H1 (cell line): ENCODE measurements around the gene TPST2. TPM values are rescaled to one million over a fixed set of nuclear protein-coding genes. Genes with fewer than 3 reads are reported as not detected.
A peak's percentile ranks its signal among the peaks of the same experiment; 100 is the strongest.

Experiments used
- CTCF ChIA-PET: fragments of 300-600 bp; sonication (Branson Sonifier 250); formaldehyde crosslinking; loops from one replicate; lab custom pipeline; 2021; ENCODE audit not compliant: partially characterized antibody; lab: Charles Lee
- POLR2A ChIA-PET: fragments of 300-600 bp; sonication (Branson Sonifier 250); formaldehyde crosslinking; loops from one replicate; lab custom pipeline; 2021; ENCODE audit warnings: inconsistent platforms; ENCODE audit not compliant: partially characterized antibody; lab: Charles Lee
- DNase-seq, 2 experiments: peaks; one replicate each; pipeline versions ENCODE4 v3.0.0 to v3.0.0-alpha.2; 2010 to 2022; ENCODE audit warnings: low spot score in 2 of 2, low read depth in 1 of 2, mixed read lengths in 1 of 2
- FAIRE-seq: peaks from 2 replicates; lab custom pipeline; 2011; peaks lifted over from hg19 to GRCh38; lab: Jason Lieb, UNC
- H2AFZ ChIP-seq: 2 replicates; pipeline ENCODE4 v1.8.1; 2012; ENCODE audit warnings: low read length, inconsistent platforms
- H2AK5ac ChIP-seq: 2 replicates; pipeline ENCODE4 v1.6.1; 2013; ENCODE audit warnings: low read depth, low read length
- H2BK120ac ChIP-seq: replicated peaks from 2 replicates; pipeline ENCODE3; 2013; ENCODE audit warnings: low read depth, low read length, inconsistent platforms
- H2BK12ac ChIP-seq: 2 replicates; pipeline ENCODE4 v1.6.1; 2013; ENCODE audit warnings: low read depth, low read length
- H2BK15ac ChIP-seq: 2 replicates; pipeline ENCODE4 v1.6.1; 2013; ENCODE audit warnings: low read length
- H2BK20ac ChIP-seq: 2 replicates; pipeline ENCODE4 v1.6.1; 2013; ENCODE audit warnings: low read length
- H2BK5ac ChIP-seq: 2 replicates; pipeline ENCODE4 v1.6.1; 2013; ENCODE audit warnings: low read depth, low read length
- H3K14ac ChIP-seq: 2 replicates; pipeline ENCODE4 v1.6.1; 2013; ENCODE audit warnings: inconsistent platforms; ENCODE audit not compliant: insufficient read length
- H3K18ac ChIP-seq: 2 replicates; pipeline ENCODE4 v1.6.1; 2013; ENCODE audit warnings: low read length; ENCODE audit errors: extremely low read depth
- H3K23ac ChIP-seq: 2 replicates; pipeline ENCODE4 v1.6.1; 2013; ENCODE audit warnings: inconsistent platforms; ENCODE audit not compliant: insufficient read length
- H3K23me2 ChIP-seq: 2 replicates; pipeline ENCODE4 v1.6.1; 2013; ENCODE audit warnings: low read depth, low read length
- H3K27ac ChIP-seq: 2 replicates; pipeline ENCODE4 v1.6.1; 2011; ENCODE audit warnings: low read depth, low read length, inconsistent platforms
- H3K27me3 ChIP-seq, 4 experiments: replicated peaks in 1 of 4; 1 replicate in 1 of 4; 2 replicates in 3 of 4; pipeline versions ENCODE4 v1.6.1 to v1.8.1; 2011 to 2013; ENCODE audit warnings: low read length in 3 of 4, mild to moderate bottlenecking in 3 of 4, inconsistent platforms in 2 of 4, mixed read lengths in 2 of 4, moderate library complexity in 1 of 4; ENCODE audit not compliant: control insufficient read depth in 3 of 4, insufficient read depth in 3 of 4; ENCODE audit errors: extremely low read depth in 1 of 4
- H3K36me3 ChIP-seq, 4 experiments: 2 replicates each; pipeline versions ENCODE4 v1.6.1 to v1.8.1; 2011 to 2013; ENCODE audit warnings: mild to moderate bottlenecking in 4 of 4, low read length in 3 of 4, moderate library complexity in 2 of 4, control low read depth in 1 of 4, inconsistent platforms in 1 of 4; ENCODE audit not compliant: insufficient read depth in 4 of 4, control insufficient read depth in 2 of 4
- H3K4ac ChIP-seq: replicated peaks from 2 replicates; pipeline ENCODE3; 2013; ENCODE audit warnings: low read length, low read depth, mixed read lengths, inconsistent platforms; ENCODE audit not compliant: insufficient read length
- H3K4me1 ChIP-seq, 4 experiments: replicated peaks in 1 of 4; 1 replicate in 1 of 4; 2 replicates in 3 of 4; pipeline versions ENCODE4 v1.6.1 to v1.8.1; 2011 to 2013; ENCODE audit warnings: low read length in 3 of 4, inconsistent platforms in 2 of 4, mixed read lengths in 1 of 4; ENCODE audit not compliant: insufficient read depth in 4 of 4, control insufficient read depth in 3 of 4
- H3K4me2 ChIP-seq, 2 experiments: 2 replicates each; pipeline versions ENCODE4 v1.6.1 to v1.8.1; 2011 to 2013; ENCODE audit warnings: low read depth in 2 of 2, low read length in 2 of 2, control low read depth in 1 of 2, inconsistent platforms in 1 of 2, mild to moderate bottlenecking in 1 of 2; ENCODE audit not compliant: insufficient read depth in 1 of 2
- H3K4me3 ChIP-seq, 4 experiments: fragments of 200-600, 300-600 bp in 1 of 4; sonication (generic), shearing (Covaris generic), sonication (Bioruptor Twin) in 1 of 4; 2 replicates each; pipeline versions ENCODE4 v1.5.1 to v1.8.1; 2011 to 2016; ENCODE audit warnings: low read length in 4 of 4, low read depth in 3 of 4, control low read depth in 2 of 4, inconsistent platforms in 2 of 4, mild to moderate bottlenecking in 2 of 4, mixed read lengths in 1 of 4, moderate library complexity in 1 of 4; ENCODE audit not compliant: insufficient read depth in 2 of 4; ENCODE audit errors: extremely low read depth in 1 of 4
- H3K56ac ChIP-seq: replicated peaks from 2 replicates; pipeline ENCODE3; 2013; ENCODE audit warnings: low read depth, mild to moderate bottlenecking, mixed read lengths, low read length, inconsistent platforms; ENCODE audit not compliant: insufficient read length
- H3K79me1 ChIP-seq: 2 replicates; pipeline ENCODE4 v1.6.1; 2013; ENCODE audit warnings: low read depth, low read length, control low read depth
- H3K79me2 ChIP-seq, 2 experiments: 2 replicates each; pipeline versions ENCODE4 v1.6.1 to v1.8.1; 2012 to 2013; ENCODE audit warnings: low read length in 2 of 2, mild to moderate bottlenecking in 2 of 2, inconsistent platforms in 1 of 2; ENCODE audit not compliant: insufficient read depth in 2 of 2, control insufficient read depth in 1 of 2
- H3K9ac ChIP-seq, 4 experiments: replicated peaks in 1 of 4; 1 replicate in 1 of 4; 2 replicates in 3 of 4; pipeline versions ENCODE4 v1.6.1 to v1.8.1; 2011 to 2013; ENCODE audit warnings: low read depth in 3 of 4, low read length in 3 of 4, control low read depth in 2 of 4, mild to moderate bottlenecking in 2 of 4, moderate library complexity in 2 of 4, inconsistent platforms in 1 of 4; ENCODE audit errors: extremely low read depth in 1 of 4
- H3K9me3 ChIP-seq, 2 experiments: 2 replicates each; pipeline versions ENCODE4 v1.6.1 to v1.8.1; 2012 to 2013; ENCODE audit warnings: mild to moderate bottlenecking in 2 of 2, moderate library complexity in 2 of 2, control low read depth in 1 of 2, inconsistent platforms in 1 of 2, low read depth in 1 of 2, low read length in 1 of 2, mixed read lengths in 1 of 2; ENCODE audit not compliant: insufficient read depth in 2 of 2
- H4K20me1 ChIP-seq, 2 experiments: replicated peaks in 1 of 2; 2 replicates each; pipeline versions ENCODE3 to v1.8.1; 2011 to 2013; ENCODE audit warnings: inconsistent platforms in 2 of 2, low read length in 2 of 2, mild to moderate bottlenecking in 1 of 2; ENCODE audit not compliant: insufficient read depth in 2 of 2, control insufficient read depth in 1 of 2
- H4K5ac ChIP-seq: 2 replicates; pipeline ENCODE4 v1.6.1; 2013; ENCODE audit warnings: low read length, low read depth, mixed read lengths, inconsistent platforms; ENCODE audit not compliant: insufficient read length
- H4K8ac ChIP-seq: 2 replicates; pipeline ENCODE4 v1.8.0; 2013; ENCODE audit warnings: mild to moderate bottlenecking, moderate library complexity, low read length, inconsistent platforms; ENCODE audit not compliant: insufficient read depth; ENCODE audit errors: extremely low read depth
- H4K91ac ChIP-seq: replicated peaks from 2 replicates; pipeline ENCODE3; 2013; ENCODE audit warnings: low read length, mixed read lengths, inconsistent platforms; ENCODE audit not compliant: insufficient read length
- RAD21 ChIP-seq, 2 experiments: IDR thresholded peaks in 1 of 2; conservative IDR thresholded peaks in 1 of 2; 2 replicates each; pipeline ENCODE4 v1.6.1; 2011; ENCODE audit warnings: low read depth in 2 of 2, low read length in 2 of 2, improper control_type of control experiment in 1 of 2, inconsistent platforms in 1 of 2, mild to moderate bottlenecking in 1 of 2, moderate library complexity in 1 of 2
- RNF2 ChIP-seq: fragments of 200-900, 300-1000 bp; sonication (generic); IDR thresholded peaks from 2 replicates; pipeline ENCODE4 v1.7.1; 2016; ENCODE audit warnings: borderline replicate concordance, low read depth, mild to moderate bottlenecking, antibody characterized with exemption, low read length; ENCODE audit not compliant: poor library complexity, severe bottlenecking; ENCODE audit errors: missing control alignments
- WGBS, 2 experiments: shearing (Covaris generic) in 1 of 2; methylation state at CpG; one replicate each; pipeline versions ENCODE4 v1.1.6 to v1.1.7; 2013 to 2015; ENCODE audit warnings: low lambda C conversion rate in 2 of 2, mixed read lengths in 2 of 2, inconsistent platforms in 1 of 2, low coverage in 1 of 2, missing lambda C conversion rate in 1 of 2; ENCODE audit not compliant: insufficient replicate concordance in 2 of 2, insufficient coverage in 1 of 2, insufficient read length in 1 of 2; ENCODE audit errors: extremely low coverage in 1 of 2, missing lambda C conversion rate in 1 of 2; 5-methylcytosine and 5-hydroxymethylcytosine counted together
- long read RNA-seq, 2 experiments: library from RNA in 1 of 2; library from capped mRNA in 1 of 2; stranded (forward); transcript quantifications; one replicate each; pipeline ENCODE4 v2.0.0, GENCODE V29; 2021; ENCODE audit warnings: inconsistent platforms in 1 of 2
- polyA minus RNA-seq, 3 experiments: library from RNA; depleted of rRNA, polyadenylated mRNA; stranded (reverse); fragments of >200 nt; gene quantifications; 1 replicate in 2 of 3; 2 replicates in 1 of 3; pipeline ENCODE4 v1.2.3, GENCODE V29; 2011
- polyA plus RNA-seq, 7 experiments: library from polyadenylated mRNA; depleted of rRNA in 3 of 7; stranded (reverse) in 5 of 7; unstranded in 2 of 7; fragments of >200 nt in 5 of 7; fragments of 200-250 nt in 2 of 7; gene quantifications; 1 replicate in 5 of 7; 2 replicates in 1 of 7; 4 replicates in 1 of 7; pipeline versions ENCODE4 v1.2.1 to v1.2.3, GENCODE V29; 2011 to 2013; ENCODE audit warnings: missing spikeins in 2 of 7, mixed read lengths in 2 of 7
- total RNA-seq: library from RNA; stranded (reverse); fragmentation: NEBNext Ultra II Directional; extraction: Animal tissue kit (Norgen Biotek cat#: 25700); gene quantifications from 2 replicates; pipeline ENCODE4 v1.2.1, GENCODE V29; 2021

Gene TPST2
- total RNA-seq (58.8 and 62.1 TPM in 2 replicates), polyA plus RNA-seq (2011; rRNA removed) (143 and 162 TPM in 2 replicates), polyA minus RNA-seq (2011; rRNA and poly(A)+ RNA removed) (80.0 and 85.9 TPM in 2 replicates)
- 134 TPM for polyA plus RNA-seq (2011; cell fraction: cytosol; rRNA removed)
- polyA plus RNA-seq (2011; cell fraction: nucleus; rRNA removed): 139 TPM
- 52.5 to 56.1 TPM (median 54.1 TPM) in 4 replicates for polyA plus RNA-seq (2012, experiment 1 of 2)
- polyA plus RNA-seq (2012, experiment 2 of 2): 69.0 TPM
- polyA plus RNA-seq (2013, experiment 1 of 2): 93.0 TPM
- polyA plus RNA-seq (2013, experiment 2 of 2): 95.7 TPM
- polyA minus RNA-seq (2011; cell fraction: cytosol; rRNA and poly(A)+ RNA removed): 59.8 TPM
- 63.8 TPM for polyA minus RNA-seq (2011; cell fraction: nucleus; rRNA and poly(A)+ RNA removed)
- long read RNA-seq, experiment 1, full-length matches to known transcripts: 28 of 90 reads
- long read RNA-seq, experiment 1, partial matches to known transcripts: 49 of 90 reads
- long read RNA-seq, experiment 1, other reads (novel, unspliced or antisense): 13 of 90 reads
- long read RNA-seq, experiment 2, partial matches to known transcripts: 1 of 2 reads
- long read RNA-seq, experiment 2, other reads (novel, unspliced or antisense): 1 of 2 reads

GRCh38 chr22:26589845-26590736, at the start of gene TPST2:
TPST2 (minus strand) TSS chr22:26590132; CDS start chr22:26541630, 48,502 bp downstream.
- no peak within 1 kb of the TSS for H2AFZ ChIP-seq
- peaks cover 4 to 8% of the 10 kb centered on the region in 2 experiments for H4K20me1 ChIP-seq
- 39% methylated on average over 13 of the region's 72 CpGs; no CpG with 5 or more reads in 1 of the 2 experiments for WGBS, 2 experiments
- no peak within 1 kb of the TSS for H3K23ac ChIP-seq
- peaks cover 5% of the 10 kb centered on the region; the same call in 1 of the 2 replicates for H3K23me2 ChIP-seq
- H2BK120ac ChIP-seq: peak within 1 kb of the TSS; percentile 33
- no peak within 1 kb of the TSS; the same call in 1 of the 2 replicates for H4K8ac ChIP-seq
- H3K14ac ChIP-seq: no peak within 1 kb of the TSS
- peak; percentile 28 for FAIRE-seq
- H2BK5ac ChIP-seq: peak within 1 kb of the TSS; percentile 69; the same call in 1 of the 2 replicates
- no peak within 1 kb of the TSS for H3K4ac ChIP-seq
- H3K9me3 ChIP-seq: no peaks in the 10 kb centered on the region
- H4K91ac ChIP-seq: peak within 1 kb of the TSS; percentile 70
- H3K18ac ChIP-seq: peak within 1 kb of the TSS; percentile 64
- H3K56ac ChIP-seq: no peak within 1 kb of the TSS
- H3K9ac ChIP-seq: peak within 1 kb of the TSS; percentile 26 to 74 (median 53); a peak in 6 of 7 replicates
- CTCF ChIA-PET: interaction anchor here (0.8 to 1.4 kb wide), 3 partner anchors 13 to 89 kb away, joined by 3 to 4 read pairs (median 4); no protein-coding TSS in a partner anchor
- no peak within 1 kb of the TSS for H2AK5ac ChIP-seq
- H2BK20ac ChIP-seq: no peak within 1 kb of the TSS
- peak within 1 kb of the TSS; percentile 81 to 84 for H3K4me2 ChIP-seq
- DNase-seq: peak in 1 of 2 experiments; percentile 85
- H3K79me1 ChIP-seq: peaks cover 4% of the 10 kb centered on the region; the same call in 1 of the 2 replicates
- H2BK12ac ChIP-seq: 0 out of 2 replicates have a peak within 1 kb of the TSS, but pooled peaks have one; percentile 6
- H3K27ac ChIP-seq: peak within 1 kb of the TSS; percentile 51; the same call in 1 of the 2 replicates
- H3K36me3 ChIP-seq: 0 out of 8 replicates have a peak, but pooled peaks cover 0 to 5% (median 0%) of the 10 kb centered on the region in 4 experiments
- POLR2A ChIA-PET: interaction anchor here (0.6 to 2.2 kb wide), 7 partner anchors 10 to 315 kb away, joined by 3 to 9 read pairs (median 4); no protein-coding TSS in a partner anchor
- H4K5ac ChIP-seq: no peak within 1 kb of the TSS
- H3K27me3 ChIP-seq: no peaks in the 10 kb centered on the region
- peaks cover 10 to 45% of the 10 kb centered on the region in 2 experiments; a peak in 3 of 4 replicates for H3K79me2 ChIP-seq
- peaks cover 0 to 15% (median 4%) of the 10 kb centered on the region in 4 experiments; a peak in 6 of 7 replicates for H3K4me1 ChIP-seq
- peak within 1 kb of the TSS; percentile 64 to 100 (median 70) for H3K4me3 ChIP-seq
- H2BK15ac ChIP-seq: 0 out of 2 replicates have a peak within 1 kb of the TSS, but pooled peaks have one; percentile 61
- TF ChIP-seq RAD21 (IDR thresholded peaks at IDR 0.05 in 1 of 2, conservative IDR thresholded peaks at IDR 0.05 in 1 of 2; ENCODE audit: low read depth in 2 of 2, low read length in 2 of 2) (peak in 1 of 2 experiments; percentile 3; a peak in 1 of 4 replicates), RNF2 (no peak)
